Keratinocyte (primary cell): ENCODE measurements around the gene RALGPS1. TPM values are rescaled to one million over a fixed set of nuclear protein-coding genes. Genes with fewer than 3 reads are reported as not detected.

Experiments used
- DNase-seq: peaks from one replicate; pipeline ENCODE4 v3.0.0-alpha.2; 2011; ENCODE audit warnings: low read depth, missing footprints, low spot score
- FAIRE-seq: peaks from 2 replicates; lab custom pipeline; 2011; peaks lifted over from hg19 to GRCh38; lab: Jason Lieb, UNC
- H2AFZ ChIP-seq: 2 replicates; pipeline ENCODE4 v1.6.0; 2012; ENCODE audit warnings: low read length, control low read depth, inconsistent platforms; ENCODE audit not compliant: control insufficient read depth
- H3K27ac ChIP-seq: 2 replicates; pipeline ENCODE4 v1.5.1; 2011; ENCODE audit warnings: low read length; ENCODE audit not compliant: control insufficient read depth, insufficient read depth
- H3K27me3 ChIP-seq: 3 replicates; pipeline ENCODE4 v1.6.0; 2011; ENCODE audit warnings: low read length; ENCODE audit not compliant: control insufficient read depth, insufficient read depth; ENCODE audit errors: extremely low read depth
- H3K36me3 ChIP-seq, 2 experiments: 2 replicates in 1 of 2; 3 replicates in 1 of 2; pipeline ENCODE4 v1.5.1; 2011; ENCODE audit warnings: low read length in 2 of 2, mild to moderate bottlenecking in 1 of 2; ENCODE audit not compliant: control insufficient read depth in 2 of 2, insufficient read depth in 2 of 2; ENCODE audit errors: extremely low read depth in 1 of 2
- H3K4me1 ChIP-seq: 3 replicates; pipeline ENCODE4 v1.5.1; 2011; ENCODE audit warnings: low read length; ENCODE audit not compliant: control insufficient read depth, insufficient read depth; ENCODE audit errors: extremely low read depth
- H3K4me2 ChIP-seq: 3 replicates; pipeline ENCODE4 v1.6.0; 2011; ENCODE audit warnings: low read depth, low read length; ENCODE audit not compliant: control insufficient read depth, insufficient read depth; ENCODE audit errors: extremely low read depth
- H3K4me3 ChIP-seq, 3 experiments: fragments of 200-600 bp in 1 of 3; sonication (generic) in 1 of 3; 2 replicates in 2 of 3; 3 replicates in 1 of 3; pipeline ENCODE4 v1.5.1; 2011 to 2016; ENCODE audit warnings: low read length in 3 of 3, mild to moderate bottlenecking in 3 of 3, control low read depth in 2 of 3, inconsistent platforms in 1 of 3, low read depth in 1 of 3, mixed read lengths in 1 of 3, mixed run types in 1 of 3, moderate library complexity in 1 of 3; ENCODE audit not compliant: control insufficient read depth in 2 of 3, insufficient read depth in 2 of 3; ENCODE audit errors: extremely low read depth in 1 of 3
- H3K79me2 ChIP-seq: 2 replicates; pipeline ENCODE4 v1.6.0; 2012; ENCODE audit warnings: low read length; ENCODE audit not compliant: control insufficient read depth, insufficient read depth
- H3K9ac ChIP-seq: 3 replicates; pipeline ENCODE4 v1.6.0; 2011; ENCODE audit warnings: low read length; ENCODE audit not compliant: control insufficient read depth, insufficient read depth; ENCODE audit errors: extremely low read depth
- H3K9me1 ChIP-seq: 3 replicates; pipeline ENCODE4 v1.6.0; 2011; ENCODE audit warnings: low read length; ENCODE audit not compliant: control insufficient read depth, insufficient read depth; ENCODE audit errors: extremely low read depth
- H3K9me3 ChIP-seq: 2 replicates; pipeline ENCODE4 v1.5.1; 2012; ENCODE audit warnings: low read depth, low read length; ENCODE audit not compliant: control insufficient read depth
- H4K20me1 ChIP-seq: 3 replicates; pipeline ENCODE4 v1.6.0; 2011; ENCODE audit warnings: low read length; ENCODE audit not compliant: control insufficient read depth, insufficient read depth; ENCODE audit errors: extremely low read depth
- EZH2 ChIP-seq: IDR thresholded peaks from one replicate; pipeline ENCODE4 v1.6.1; 2012; ENCODE audit warnings: inconsistent platforms, mild to moderate bottlenecking, low read length, moderate library complexity
- dilution Hi-C: fragments of 300-500 bp; cut with MboI; formaldehyde crosslinking; loops from one replicate; pipeline ENCODE4 v1.7.0; 2020; ENCODE audit warnings: low sequenced_read_pairs; ENCODE audit not compliant: extremely low pct_ligation_motif_present
- polyA plus RNA-seq, 5 experiments: library from polyadenylated mRNA; depleted of rRNA in 3 of 5; stranded (reverse) in 3 of 5; stranded (forward) in 1 of 5; unstranded in 1 of 5; fragments of >200 nt; gene quantifications; 1 replicate in 1 of 5; 2 replicates in 3 of 5; 3 replicates in 1 of 5; pipeline versions ENCODE4 v1.2.1 to v1.2.3, GENCODE V29; 2011 to 2012; ENCODE audit warnings: missing spikeins in 2 of 5, low read depth in 1 of 5, low replicate concordance in 1 of 5
- TF ChIP-seq, protein P1 (sequence below), 3 experiments: IDR thresholded peaks in 1 of 3; conservative IDR thresholded peaks in 1 of 3; optimal IDR thresholded peaks in 1 of 3; 2 replicates in 2 of 3; 3 replicates in 1 of 3; pipeline versions ENCODE3 to v1.5.1; 2011; ENCODE audit warnings: low read length in 3 of 3, mild to moderate bottlenecking in 3 of 3, moderate library complexity in 2 of 3, control low read depth in 1 of 3, inconsistent platforms in 1 of 3; ENCODE audit not compliant: insufficient read depth in 2 of 3; ENCODE audit errors: extremely low read depth in 1 of 3

The RALGPS1 gene
- polyA plus RNA-seq, 1 donor (not counting 4 experiments of a cell fraction or from before 2014, with no cell fraction given), result 0.56 TPM

DNA sequence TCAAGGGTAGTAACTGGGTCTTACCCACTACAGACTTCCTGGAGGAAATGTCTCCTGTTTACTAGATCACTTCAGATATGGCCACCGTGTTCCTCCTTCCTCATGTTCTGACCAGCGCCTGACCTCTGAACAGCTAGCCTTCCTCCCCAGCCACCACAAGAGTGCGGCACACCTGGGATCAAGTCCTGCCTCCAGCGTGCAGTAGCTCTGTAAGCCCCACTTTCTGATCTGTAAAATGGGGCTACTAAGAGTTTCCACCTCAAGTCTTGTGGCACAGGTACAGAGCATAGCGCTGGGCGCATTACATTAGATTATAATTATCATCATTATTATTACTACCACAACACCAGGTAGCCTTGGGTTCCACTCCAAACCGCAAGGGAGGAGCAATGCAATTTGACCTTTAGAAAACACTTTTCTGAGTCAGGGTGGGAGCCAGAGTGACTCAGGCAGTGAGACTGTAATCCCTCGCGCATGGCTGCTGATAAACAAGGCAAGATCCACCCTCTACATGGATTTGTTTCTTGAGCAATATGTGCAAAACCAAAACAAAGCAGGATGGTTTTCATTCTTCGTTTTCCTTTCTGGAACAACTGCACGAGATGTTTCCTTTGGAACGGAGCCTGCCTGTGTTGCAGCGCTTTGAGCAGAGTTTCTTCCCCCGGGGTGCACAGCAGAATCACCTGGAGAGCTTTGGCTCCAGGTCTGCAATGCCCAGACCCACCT, 272.8 kb downstream of the RALGPS1 start:
- Histone ChIP-seq H3K36me3 (no peaks in the 10 kb centered on the region), H3K4me1 (peaks cover 15% of the 10 kb centered on the region), H3K27me3 (peaks cover 7% of the 10 kb centered on the region), H2AFZ (no peak overlapping the region), H3K79me2 (no peaks in the 10 kb centered on the region), H3K27ac (peak overlapping the region; percentile 34), H4K20me1 (no peaks in the 10 kb centered on the region), H3K9ac (no peak overlapping the region), H3K9me1 (no peaks in the 10 kb centered on the region), H3K9me3 (no peaks in the 10 kb centered on the region), H3K4me3 (peak overlapping the region in 1 of 3 experiments; percentile 37), H3K4me2 (peak overlapping the region; percentile 68)
- FAIRE-seq (peak; percentile 94), DNase-seq (peak; percentile 17)
- dilution Hi-C loops, result no loop called here
- TF ChIP-seq, protein P1, sequence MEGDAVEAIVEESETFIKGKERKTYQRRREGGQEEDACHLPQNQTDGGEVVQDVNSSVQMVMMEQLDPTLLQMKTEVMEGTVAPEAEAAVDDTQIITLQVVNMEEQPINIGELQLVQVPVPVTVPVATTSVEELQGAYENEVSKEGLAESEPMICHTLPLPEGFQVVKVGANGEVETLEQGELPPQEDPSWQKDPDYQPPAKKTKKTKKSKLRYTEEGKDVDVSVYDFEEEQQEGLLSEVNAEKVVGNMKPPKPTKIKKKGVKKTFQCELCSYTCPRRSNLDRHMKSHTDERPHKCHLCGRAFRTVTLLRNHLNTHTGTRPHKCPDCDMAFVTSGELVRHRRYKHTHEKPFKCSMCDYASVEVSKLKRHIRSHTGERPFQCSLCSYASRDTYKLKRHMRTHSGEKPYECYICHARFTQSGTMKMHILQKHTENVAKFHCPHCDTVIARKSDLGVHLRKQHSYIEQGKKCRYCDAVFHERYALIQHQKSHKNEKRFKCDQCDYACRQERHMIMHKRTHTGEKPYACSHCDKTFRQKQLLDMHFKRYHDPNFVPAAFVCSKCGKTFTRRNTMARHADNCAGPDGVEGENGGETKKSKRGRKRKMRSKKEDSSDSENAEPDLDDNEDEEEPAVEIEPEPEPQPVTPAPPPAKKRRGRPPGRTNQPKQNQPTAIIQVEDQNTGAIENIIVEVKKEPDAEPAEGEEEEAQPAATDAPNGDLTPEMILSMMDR (optimal IDR thresholded peaks at IDR 0.05 in 1 of 3, IDR thresholded peaks at IDR 0.05 in 1 of 3, conservative IDR thresholded peaks at IDR 0.05 in 1 of 3; ENCODE audit: extremely low read depth in 1 of 3, insufficient read depth in 2 of 3, low read length in 3 of 3), result no peak
- TF ChIP-seq EZH2, result no peak

DNA sequence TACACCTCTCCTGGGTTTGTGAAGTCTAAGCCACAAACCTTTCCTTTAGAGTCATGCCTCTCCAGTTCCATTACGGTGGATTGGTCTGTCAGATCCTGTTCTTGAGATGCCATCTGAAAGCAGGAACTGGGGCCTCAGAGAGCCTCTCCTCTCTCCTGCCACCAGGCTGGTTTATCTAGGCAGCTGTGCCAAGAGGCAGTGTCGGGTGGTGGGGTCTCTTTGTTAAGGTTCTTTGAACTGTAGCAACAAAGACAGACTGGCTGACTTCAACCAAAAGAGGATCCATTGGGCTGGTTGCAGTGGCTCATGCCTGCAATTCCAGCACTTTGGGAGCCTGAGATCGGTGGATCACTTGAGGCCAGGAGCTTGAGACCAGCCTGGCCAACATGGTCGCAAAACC, 273.8 kb downstream of the RALGPS1 start:
- Histone ChIP-seq H3K79me2 (no peaks in the 10 kb centered on the region), H3K9ac (no peak overlapping the region), H3K27ac (no peak overlapping the region), H3K27me3 (peaks cover 11% of the 10 kb centered on the region), H3K9me3 (no peaks in the 10 kb centered on the region), H2AFZ (no peak overlapping the region), H3K4me1 (peaks cover 15% of the 10 kb centered on the region), H4K20me1 (no peaks in the 10 kb centered on the region), H3K4me3 (no peak overlapping the region), H3K36me3 (no peaks in the 10 kb centered on the region), H3K9me1 (no peaks in the 10 kb centered on the region), H3K4me2 (no peak overlapping the region)
- no peak for FAIRE-seq
- dilution Hi-C loops, result no loop called here
- DNase-seq, result no peak
- TF ChIP-seq, protein P1 (optimal IDR thresholded peaks at IDR 0.05 in 1 of 3, IDR thresholded peaks at IDR 0.05 in 1 of 3, conservative IDR thresholded peaks at IDR 0.05 in 1 of 3; ENCODE audit: extremely low read depth in 1 of 3, insufficient read depth in 2 of 3, low read length in 3 of 3), result no peak
- TF ChIP-seq EZH2, result no peak
